ENCODE measurements around the gene CLCN1. TPM values are rescaled to one million over a fixed set of nuclear protein-coding genes. Genes with fewer than 3 reads are reported as not detected.

The CLCN1 gene
- total and polyA plus RNA-seq, 2 of the 8 experiments (the other 6 are each of a cell fraction or from before 2014, with no cell fraction given): 0.36 to 0.41 TPM

- peak overlapping the region; percentile 53 for H3K4ac ChIP-seq (replicated peaks; ENCODE audit: insufficient read length, low read depth, low read length)
- no peak overlapping the region for H3K27ac ChIP-seq (ENCODE audit: low read depth, low read length)
- H3K9me3 ChIP-seq (ENCODE audit: insufficient read depth in 2 of 2, low read depth in 1 of 2, low read length in 1 of 2): no peaks in the 10 kb centered on the region
- no peak overlapping the region for H2BK12ac ChIP-seq (ENCODE audit: low read depth, low read length)
- CTCF ChIA-PET (ENCODE audit: partially characterized antibody): interaction anchor here (1.3 to 5.3 kb wide), 3 partner anchors 9 to 18 kb away, joined by 5 to 27 read pairs (median 25); partner anchors contain the start of gene ZYX
- no peak for FAIRE-seq
- peak overlapping the region; percentile 88 to 100 for H3K4me2 ChIP-seq (ENCODE audit: insufficient read depth in 1 of 2, low read depth in 2 of 2, low read length in 2 of 2)
- peaks cover 16% of the 10 kb centered on the region for H3K23me2 ChIP-seq (ENCODE audit: low read depth, low read length)
- H3K36me3 ChIP-seq (ENCODE audit: control insufficient read depth in 2 of 4, insufficient read depth in 4 of 4, low read length in 3 of 4): peaks cover 0 to 18% (median 8%) of the 10 kb centered on the region in 4 experiments; a peak in 6 of 8 replicates
- POLR2A ChIA-PET (ENCODE audit: partially characterized antibody): interaction anchor here (1.3 to 18.8 kb wide), 7 partner anchors 11 to 45 kb away, joined by 3 to 233 read pairs (median 8); partner anchors contain the start of gene ZYX
- WGBS, 2 experiments (ENCODE audit: extremely low coverage in 1 of 2, insufficient coverage in 1 of 2, insufficient read length in 1 of 2, insufficient replicate concordance in 2 of 2, low coverage in 1 of 2, low lambda C conversion rate in 2 of 2, missing lambda C conversion rate in 1 of 2): 0% methylated on average over 9 of the region's 46 CpGs; no CpG with 5 or more reads in 1 of the 2 experiments
- DNase-seq (ENCODE audit: low read depth in 1 of 2, low spot score in 2 of 2): peak in 1 of 2 experiments; percentile 70
- H2AFZ ChIP-seq (ENCODE audit: low read length): no peak overlapping the region
- H2BK5ac ChIP-seq (ENCODE audit: low read depth, low read length): no peak overlapping the region; the same call in 1 of the 2 replicates
- peak overlapping the region; percentile 59 for H4K5ac ChIP-seq (ENCODE audit: insufficient read length, low read depth, low read length)
- no peak overlapping the region for H3K14ac ChIP-seq (ENCODE audit: insufficient read length)
- no peaks in the 10 kb centered on the region for H3K79me2 ChIP-seq (ENCODE audit: control insufficient read depth in 1 of 2, insufficient read depth in 2 of 2, low read length in 2 of 2)
- no peak overlapping the region for H2BK120ac ChIP-seq (replicated peaks; ENCODE audit: low read depth, low read length)
- H3K27me3 ChIP-seq (replicated peaks in 1 of 4; ENCODE audit: control insufficient read depth in 3 of 4, extremely low read depth in 1 of 4, insufficient read depth in 3 of 4, low read length in 3 of 4): peaks cover 0 to 13% (median 8%) of the 10 kb centered on the region in 4 experiments; a peak in 4 of 7 replicates
- H3K23ac ChIP-seq (ENCODE audit: insufficient read length): no peak overlapping the region
- peak overlapping the region; percentile 95 for H3K18ac ChIP-seq (ENCODE audit: extremely low read depth, low read length)
- no peak overlapping the region for H2AK5ac ChIP-seq (ENCODE audit: low read depth, low read length)
- H4K20me1 ChIP-seq (replicated peaks in 1 of 2; ENCODE audit: control insufficient read depth in 1 of 2, insufficient read depth in 2 of 2, low read length in 2 of 2): no peaks in the 10 kb centered on the region
- no peak overlapping the region for H2BK20ac ChIP-seq (ENCODE audit: low read length)
- no peaks in the 10 kb centered on the region for H3K79me1 ChIP-seq (ENCODE audit: low read depth, low read length)
- H3K56ac ChIP-seq (replicated peaks; ENCODE audit: insufficient read length, low read depth, low read length): no peak overlapping the region
- peaks cover 4 to 12% (median 10%) of the 10 kb centered on the region in 4 experiments for H3K4me1 ChIP-seq (replicated peaks in 1 of 4; ENCODE audit: control insufficient read depth in 3 of 4, insufficient read depth in 4 of 4, low read length in 3 of 4)
- no peak overlapping the region for H2BK15ac ChIP-seq (ENCODE audit: low read length)
- H3K9ac ChIP-seq (replicated peaks in 1 of 4; ENCODE audit: extremely low read depth in 1 of 4, low read depth in 3 of 4, low read length in 3 of 4): no peak overlapping the region
- H3K4me3 ChIP-seq (ENCODE audit: extremely low read depth in 1 of 4, insufficient read depth in 2 of 4, low read depth in 3 of 4, low read length in 4 of 4): peak overlapping the region; percentile 80 to 98 (median 80)
- H4K91ac ChIP-seq (replicated peaks; ENCODE audit: insufficient read length, low read length): no peak overlapping the region
- H4K8ac ChIP-seq (ENCODE audit: extremely low read depth, insufficient read depth, low read length): no peak overlapping the region
- TF ChIP-seq SIN3A (conservative IDR thresholded peaks at IDR 0.05 in 1 of 2, IDR thresholded peaks at IDR 0.05 in 1 of 2; ENCODE audit: low read depth in 1 of 2, low read length in 2 of 2): 0 out of 4 replicates have a peak, but pooled peaks of 1 of the 2 experiments have one; percentile 2
- no peak for TF ChIP-seq YY1 (IDR thresholded peaks at IDR 0.05; ENCODE audit: low read depth, low read length)
- peak; percentile 60 for TF ChIP-seq ASH2L (IDR thresholded peaks at IDR 0.05; ENCODE audit: low read length)
Observed at GRCh38 chr7:143361552-143362130, 45.7 kb downstream of the CLCN1 start.
